HL-60 (cell line): ENCODE results near the gene WDR45B.

Experiments
- GABPA ChIP-seq: IDR thresholded peaks from 2 replicates; pipeline ENCODE4 v1.6.1; 2012; ENCODE audit warnings: low read depth
- POLR2AphosphoS5 ChIP-seq: IDR thresholded peaks from 2 replicates; pipeline ENCODE4 v1.6.1; 2012; ENCODE audit warnings: low read depth
- SPI1 ChIP-seq: IDR thresholded peaks from 2 replicates; pipeline ENCODE4 v1.6.1; 2012; ENCODE audit warnings: low read depth, mild to moderate bottlenecking, borderline replicate concordance
- TF ChIP-seq, protein P1 (sequence below): IDR thresholded peaks from one replicate; pipeline ENCODE4 v1.5.1; 2011; ENCODE audit warnings: low read length, control low read depth, inconsistent platforms; ENCODE audit not compliant: insufficient read depth
- TF ChIP-seq, protein P2 (sequence below): IDR thresholded peaks from 2 replicates; pipeline ENCODE4 v1.6.1; 2012; ENCODE audit warnings: low read depth; ENCODE audit not compliant: insufficient replicate concordance

DNA sequence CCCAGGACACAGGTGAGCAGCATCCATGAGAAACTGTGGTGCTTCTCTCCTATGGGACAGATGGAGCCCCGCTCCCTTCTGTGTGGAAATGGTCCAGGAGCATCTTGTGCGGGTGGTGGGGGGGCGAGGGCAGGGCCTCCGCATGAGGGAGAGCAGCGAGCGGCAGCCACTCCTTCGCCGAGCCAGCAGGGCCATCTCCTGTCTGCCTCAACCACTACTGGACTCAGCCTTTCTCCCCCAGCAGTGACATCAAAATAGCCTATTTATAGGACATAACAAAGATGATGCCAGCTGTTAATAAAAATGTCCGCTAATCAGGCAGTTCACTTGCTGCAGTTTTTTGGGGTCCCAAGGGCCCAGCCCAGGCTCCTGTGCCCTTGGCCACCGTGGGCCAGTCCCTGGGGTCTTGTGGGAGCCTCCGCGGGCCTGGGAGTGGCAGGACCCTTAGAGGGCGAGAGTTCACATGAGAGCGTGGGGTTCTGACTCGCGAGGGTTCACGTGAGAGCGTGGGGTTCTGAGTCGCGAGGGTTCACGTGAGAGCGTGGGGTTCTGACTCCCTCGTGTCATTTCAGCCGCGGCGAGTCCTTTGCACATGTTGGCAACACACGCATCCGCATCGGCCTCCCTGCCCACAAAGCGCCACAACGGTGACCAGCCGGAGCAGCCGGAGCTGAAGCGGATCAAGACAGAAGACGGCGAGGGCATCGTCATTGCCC is 47.4 kb downstream of the WDR45B start:
- TF ChIP-seq, protein P1, sequence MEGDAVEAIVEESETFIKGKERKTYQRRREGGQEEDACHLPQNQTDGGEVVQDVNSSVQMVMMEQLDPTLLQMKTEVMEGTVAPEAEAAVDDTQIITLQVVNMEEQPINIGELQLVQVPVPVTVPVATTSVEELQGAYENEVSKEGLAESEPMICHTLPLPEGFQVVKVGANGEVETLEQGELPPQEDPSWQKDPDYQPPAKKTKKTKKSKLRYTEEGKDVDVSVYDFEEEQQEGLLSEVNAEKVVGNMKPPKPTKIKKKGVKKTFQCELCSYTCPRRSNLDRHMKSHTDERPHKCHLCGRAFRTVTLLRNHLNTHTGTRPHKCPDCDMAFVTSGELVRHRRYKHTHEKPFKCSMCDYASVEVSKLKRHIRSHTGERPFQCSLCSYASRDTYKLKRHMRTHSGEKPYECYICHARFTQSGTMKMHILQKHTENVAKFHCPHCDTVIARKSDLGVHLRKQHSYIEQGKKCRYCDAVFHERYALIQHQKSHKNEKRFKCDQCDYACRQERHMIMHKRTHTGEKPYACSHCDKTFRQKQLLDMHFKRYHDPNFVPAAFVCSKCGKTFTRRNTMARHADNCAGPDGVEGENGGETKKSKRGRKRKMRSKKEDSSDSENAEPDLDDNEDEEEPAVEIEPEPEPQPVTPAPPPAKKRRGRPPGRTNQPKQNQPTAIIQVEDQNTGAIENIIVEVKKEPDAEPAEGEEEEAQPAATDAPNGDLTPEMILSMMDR: no peak
- TF ChIP-seq POLR2AphosphoS5 (no peak), SPI1 (no peak), GABPA (no peak)
- TF ChIP-seq, protein P2, sequence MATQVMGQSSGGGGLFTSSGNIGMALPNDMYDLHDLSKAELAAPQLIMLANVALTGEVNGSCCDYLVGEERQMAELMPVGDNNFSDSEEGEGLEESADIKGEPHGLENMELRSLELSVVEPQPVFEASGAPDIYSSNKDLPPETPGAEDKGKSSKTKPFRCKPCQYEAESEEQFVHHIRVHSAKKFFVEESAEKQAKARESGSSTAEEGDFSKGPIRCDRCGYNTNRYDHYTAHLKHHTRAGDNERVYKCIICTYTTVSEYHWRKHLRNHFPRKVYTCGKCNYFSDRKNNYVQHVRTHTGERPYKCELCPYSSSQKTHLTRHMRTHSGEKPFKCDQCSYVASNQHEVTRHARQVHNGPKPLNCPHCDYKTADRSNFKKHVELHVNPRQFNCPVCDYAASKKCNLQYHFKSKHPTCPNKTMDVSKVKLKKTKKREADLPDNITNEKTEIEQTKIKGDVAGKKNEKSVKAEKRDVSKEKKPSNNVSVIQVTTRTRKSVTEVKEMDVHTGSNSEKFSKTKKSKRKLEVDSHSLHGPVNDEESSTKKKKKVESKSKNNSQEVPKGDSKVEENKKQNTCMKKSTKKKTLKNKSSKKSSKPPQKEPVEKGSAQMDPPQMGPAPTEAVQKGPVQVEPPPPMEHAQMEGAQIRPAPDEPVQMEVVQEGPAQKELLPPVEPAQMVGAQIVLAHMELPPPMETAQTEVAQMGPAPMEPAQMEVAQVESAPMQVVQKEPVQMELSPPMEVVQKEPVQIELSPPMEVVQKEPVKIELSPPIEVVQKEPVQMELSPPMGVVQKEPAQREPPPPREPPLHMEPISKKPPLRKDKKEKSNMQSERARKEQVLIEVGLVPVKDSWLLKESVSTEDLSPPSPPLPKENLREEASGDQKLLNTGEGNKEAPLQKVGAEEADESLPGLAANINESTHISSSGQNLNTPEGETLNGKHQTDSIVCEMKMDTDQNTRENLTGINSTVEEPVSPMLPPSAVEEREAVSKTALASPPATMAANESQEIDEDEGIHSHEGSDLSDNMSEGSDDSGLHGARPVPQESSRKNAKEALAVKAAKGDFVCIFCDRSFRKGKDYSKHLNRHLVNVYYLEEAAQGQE: no peak
